ENCODE data around the gene GIMAP7. TPM values are rescaled to one million over a fixed set of nuclear protein-coding genes. Genes with fewer than 3 reads are reported as not detected.
"Not testable (repeated sequence)": the region's sequence is repeated elsewhere in the genome, so short reads cannot be mapped to it uniquely, and the experiment has no call there.

GIMAP7 gene
- 10 to 100 TPM; 12.6 to 17.9 (median 16.9) TPM for polyA plus RNA-seq (ENCODE audit: insufficient read length in 4 of 4)

- DNase-seq (ENCODE audit: low read depth in 4 of 4, low spot score in 3 of 4), result no peak
Measured at GRCh38 chr7:150514748-150515222, at the start of gene GIMAP7. Gene GIMAP7 (plus strand): TSS chr7:150514872. CDS start chr7:150519975, 5,103 bp downstream.

- DNase-seq (ENCODE audit: low read depth in 4 of 4, low spot score in 3 of 4), result no peak
Measured at GRCh38 chr7:150464962-150465361, 49.7 kb upstream of the GIMAP7 start.

GRCh38 chr7:150465414-150465813 is 49.3 kb upstream of the GIMAP7 start:
- DNase-seq (ENCODE audit: low read depth in 4 of 4, low spot score in 3 of 4), result no peak

- DNase-seq (ENCODE audit: low read depth in 4 of 4, low spot score in 3 of 4), result no peak
Measured at GRCh38 chr7:150466477-150466876, 48.2 kb upstream of the GIMAP7 start.

GRCh38 chr7:150468241-150468640 is 46.4 kb upstream of the GIMAP7 start:
- no peak for DNase-seq (ENCODE audit: low read depth in 4 of 4, low spot score in 3 of 4)

- no peak for DNase-seq (ENCODE audit: low read depth in 4 of 4, low spot score in 3 of 4)
Measured at GRCh38 chr7:150471886-150472285, 42.8 kb upstream of the GIMAP7 start.

- no peak for DNase-seq (ENCODE audit: low read depth in 4 of 4, low spot score in 3 of 4)
Measured at GRCh38 chr7:150473902-150474301, 40.8 kb upstream of the GIMAP7 start.

- no peak for DNase-seq (ENCODE audit: low read depth in 4 of 4, low spot score in 3 of 4)
Measured at GRCh38 chr7:150476285-150476684, 38.4 kb upstream of the GIMAP7 start.

GRCh38 chr7:150476819-150477631 is 37.6 kb upstream of the GIMAP7 start:
- no peak for DNase-seq (ENCODE audit: low read depth in 4 of 4, low spot score in 3 of 4)

GRCh38 chr7:150479023-150479716 is 35.5 kb upstream of the GIMAP7 start:
- no peak for DNase-seq (ENCODE audit: low read depth in 4 of 4, low spot score in 3 of 4)

- DNase-seq (ENCODE audit: low read depth in 4 of 4, low spot score in 3 of 4), result no peak
Measured at GRCh38 chr7:150481186-150481920, 33.3 kb upstream of the GIMAP7 start.

GRCh38 chr7:150481922-150482321 is 32.8 kb upstream of the GIMAP7 start:
- no peak for DNase-seq (ENCODE audit: low read depth in 4 of 4, low spot score in 3 of 4)

GRCh38 chr7:150483514-150483913 is 31.2 kb upstream of the GIMAP7 start:
- DNase-seq (ENCODE audit: low read depth in 4 of 4, low spot score in 3 of 4), result not testable (repeated sequence)

- not testable (repeated sequence) for DNase-seq (ENCODE audit: low read depth in 4 of 4, low spot score in 3 of 4)
Measured at GRCh38 chr7:150484071-150484470, 30.6 kb upstream of the GIMAP7 start.

GRCh38 chr7:150487625-150488024 is 27.0 kb upstream of the GIMAP7 start:
- DNase-seq (ENCODE audit: low read depth in 4 of 4, low spot score in 3 of 4), result no peak

- DNase-seq (ENCODE audit: low read depth in 4 of 4, low spot score in 3 of 4), result no peak
Measured at GRCh38 chr7:150489782-150490181, 24.9 kb upstream of the GIMAP7 start.

- not testable (repeated sequence) for DNase-seq (ENCODE audit: low read depth in 4 of 4, low spot score in 3 of 4)
Measured at GRCh38 chr7:150493442-150493841, 21.2 kb upstream of the GIMAP7 start.

- DNase-seq (ENCODE audit: low read depth in 4 of 4, low spot score in 3 of 4), result no peak
Measured at GRCh38 chr7:150502519-150502918, 12.2 kb upstream of the GIMAP7 start.

- DNase-seq (ENCODE audit: low read depth in 4 of 4, low spot score in 3 of 4), result no peak
Measured at GRCh38 chr7:150503155-150503554, 11.5 kb upstream of the GIMAP7 start.

- no peak for DNase-seq (ENCODE audit: low read depth in 4 of 4, low spot score in 3 of 4)
Measured at GRCh38 chr7:150503581-150503980, 11.1 kb upstream of the GIMAP7 start.

Measured in right renal pelvis (tissue), 4 donors.